NT2/D1 (cell line): ENCODE results near the gene FBXO17.

Source experiments
- DNase-seq: peaks from one replicate; pipeline ENCODE4 v3.0.0-alpha.2; 2011; ENCODE audit warnings: low read depth, low spot score
- H3K27me3 ChIP-seq: 2 replicates; pipeline ENCODE4 v1.6.0; 2011; ENCODE audit warnings: mild to moderate bottlenecking; ENCODE audit not compliant: insufficient read length, insufficient read depth
- H3K36me3 ChIP-seq: 2 replicates; pipeline ENCODE4 v1.6.1; 2011; ENCODE audit warnings: mild to moderate bottlenecking, low read length, mixed read lengths; ENCODE audit not compliant: insufficient read depth, insufficient read length
- H3K4me1 ChIP-seq: 2 replicates; pipeline ENCODE4 v1.5.1; 2011; ENCODE audit not compliant: insufficient read depth, insufficient read length
- H3K4me3 ChIP-seq: 2 replicates; pipeline ENCODE4 v1.5.1; 2011; ENCODE audit warnings: low read depth; ENCODE audit not compliant: insufficient read length
- H3K9ac ChIP-seq: 2 replicates; pipeline ENCODE4 v1.6.0; 2011; ENCODE audit warnings: low read depth; ENCODE audit not compliant: insufficient read length
- H3K9me3 ChIP-seq: 2 replicates; pipeline ENCODE4 v1.5.1; 2011; ENCODE audit warnings: mild to moderate bottlenecking, low read length; ENCODE audit not compliant: insufficient read depth
- SUZ12 ChIP-seq: IDR thresholded peaks from 2 replicates; pipeline ENCODE4 v1.6.1; 2011; ENCODE audit not compliant: insufficient read length, insufficient read depth; ENCODE audit errors: extremely low read depth
- YY1 ChIP-seq: IDR thresholded peaks from 2 replicates; pipeline ENCODE4 v1.6.1; 2011; ENCODE audit not compliant: insufficient read length, insufficient read depth
- ZNF274 ChIP-seq: IDR thresholded peaks from 2 replicates; pipeline ENCODE4 v1.6.1; 2011; ENCODE audit warnings: mild to moderate bottlenecking, low read depth, low read length

FBXO17 gene

DNA sequence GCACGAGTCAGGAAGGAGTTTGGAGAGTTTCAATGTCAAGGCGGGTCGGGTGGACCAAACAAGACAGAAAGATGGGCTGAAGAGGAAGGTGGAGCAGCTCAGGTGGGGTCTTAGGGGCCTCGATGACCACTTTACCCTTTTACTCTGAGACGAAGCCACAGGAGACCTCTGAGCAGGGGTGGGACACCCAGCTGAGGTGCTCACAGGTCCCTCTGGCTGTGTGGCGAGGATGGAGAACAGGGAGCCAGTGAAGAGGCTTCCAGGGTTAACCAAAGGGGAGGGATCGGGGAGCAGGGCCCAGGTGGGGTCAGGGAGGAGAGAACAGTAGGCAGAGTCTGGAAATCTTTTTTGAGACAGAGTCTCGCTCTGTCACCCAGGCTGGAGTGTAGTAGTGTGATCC, 61.6 kb downstream of the FBXO17 start:
- TF ChIP-seq ZNF274 (no peak), YY1 (no peak), SUZ12 (no peak)
- Histone ChIP-seq H3K9me3 (no peaks in the 10 kb centered on the region), H3K9ac (no peak overlapping the region), H3K27me3 (no peaks in the 10 kb centered on the region), H3K36me3 (peaks cover 8% of the 10 kb centered on the region), H3K4me3 (no peak overlapping the region), H3K4me1 (peaks cover 4% of the 10 kb centered on the region)
- no peak for DNase-seq

DNA sequence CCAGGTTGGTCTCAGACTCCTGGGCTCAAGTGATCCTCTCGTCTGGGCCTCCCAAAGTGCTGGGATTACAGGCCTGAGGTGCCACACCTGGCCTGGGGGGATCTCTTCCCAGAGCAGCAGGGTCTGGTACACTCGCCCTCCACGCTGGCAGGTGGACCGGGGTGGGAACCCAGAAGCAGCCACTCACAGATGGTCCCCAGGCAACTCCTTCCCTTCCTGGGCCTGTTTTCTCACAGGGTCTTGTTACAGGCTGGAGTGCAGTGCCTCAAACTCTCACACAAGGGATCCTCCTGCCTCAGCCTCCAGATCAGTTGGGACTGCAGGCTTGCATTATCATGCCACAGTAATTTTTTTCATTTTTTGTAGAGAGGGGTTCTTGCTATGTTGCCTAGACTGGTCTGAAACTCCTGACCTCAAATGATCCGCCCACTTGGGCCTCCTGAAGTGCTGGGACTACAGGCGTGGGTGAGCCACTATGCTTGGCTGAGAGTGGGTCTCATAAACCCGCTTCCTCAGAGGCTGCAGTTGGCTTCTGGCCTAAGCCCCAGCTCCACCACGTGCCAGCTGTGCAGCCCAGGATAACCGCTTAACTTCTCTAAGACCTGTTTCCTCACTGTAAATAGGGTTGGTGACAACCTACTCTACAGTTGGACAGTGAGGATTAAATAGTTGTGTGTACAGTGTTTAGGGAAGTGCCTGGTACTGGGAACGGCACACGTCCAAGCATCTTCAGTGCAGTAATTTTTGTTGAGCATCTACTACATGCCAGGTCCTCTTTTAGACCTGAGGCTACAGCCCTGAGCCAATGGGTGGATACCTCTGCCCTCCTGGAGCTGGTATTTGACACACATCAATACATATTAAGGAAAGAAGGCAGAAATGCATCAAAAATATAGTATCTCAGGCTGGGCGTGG, 62.7 kb downstream of the FBXO17 start:
- Histone ChIP-seq H3K9me3 (no peaks in the 10 kb centered on the region), H3K36me3 (peaks cover 16% of the 10 kb centered on the region), H3K4me3 (no peak overlapping the region), H3K4me1 (peaks cover 4% of the 10 kb centered on the region), H3K27me3 (no peaks in the 10 kb centered on the region), H3K9ac (no peak overlapping the region)
- no peak for TF ChIP-seq ZNF274
- TF ChIP-seq SUZ12 = no peak
- no peak for TF ChIP-seq YY1
- DNase-seq = no peak

DNA sequence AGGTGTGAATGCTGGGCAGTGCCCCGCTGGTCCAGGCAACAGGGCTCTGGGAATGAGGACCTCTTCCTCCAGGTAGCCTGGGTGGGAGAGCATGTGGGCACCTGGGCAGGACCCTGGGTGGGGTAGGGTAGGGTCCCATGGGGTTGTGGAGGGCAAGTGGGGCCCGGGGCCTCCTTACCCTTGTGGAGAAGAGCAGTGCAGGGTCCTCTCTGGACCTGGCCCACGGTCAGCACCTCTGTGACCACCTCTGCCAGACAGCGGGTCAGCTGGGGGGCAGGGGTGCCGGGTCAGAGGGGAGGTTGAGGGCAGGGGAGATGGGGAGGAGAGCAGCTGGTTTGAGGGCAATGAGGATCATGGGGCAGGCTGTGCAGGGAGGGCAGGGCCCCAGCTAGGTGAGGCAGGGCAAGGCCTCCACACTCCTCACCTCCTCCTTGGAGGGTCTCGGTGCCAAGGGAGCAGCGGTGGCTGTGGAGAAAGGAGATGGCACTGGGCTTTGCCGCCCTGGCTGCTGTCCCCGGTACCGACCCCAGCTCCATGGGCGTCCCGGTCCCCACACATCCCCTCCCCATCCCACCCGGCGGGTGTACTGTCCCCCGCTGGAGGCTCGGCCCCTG, 64.0 kb downstream of the FBXO17 start:
- H3K4me1 ChIP-seq = peaks cover 2% of the 10 kb centered on the region
- peaks cover 6% of the 10 kb centered on the region; the same call in 1 of the 2 replicates for H3K9me3 ChIP-seq
- H3K9ac ChIP-seq = no peak overlapping the region
- H3K27me3 ChIP-seq = no peaks in the 10 kb centered on the region
- TF ChIP-seq ZNF274 (no peak), SUZ12 (no peak), YY1 (no peak)
- peaks cover 29% of the 10 kb centered on the region for H3K36me3 ChIP-seq
- no peak overlapping the region for H3K4me3 ChIP-seq
- DNase-seq = no peak

DNA sequence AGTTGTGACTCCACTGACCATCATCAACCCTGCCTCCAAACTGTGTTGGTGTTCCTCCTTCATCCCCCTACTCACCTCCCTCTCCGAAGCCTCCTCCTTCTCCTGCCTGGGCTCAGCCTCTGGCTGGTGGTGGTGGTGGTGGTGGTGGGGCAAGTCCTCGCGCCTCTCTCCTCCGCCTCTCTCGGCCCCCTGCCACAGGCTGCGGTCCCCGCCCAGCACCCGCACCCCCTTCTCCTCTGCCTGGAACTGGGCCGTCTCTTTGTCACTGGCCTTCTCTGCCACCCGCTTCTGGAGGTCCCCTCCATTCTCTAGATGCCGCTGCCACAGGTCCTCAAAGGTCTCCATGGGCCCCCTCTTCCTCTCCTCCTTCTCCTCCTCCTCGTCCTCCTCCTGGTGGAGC, 65.1 kb downstream of the FBXO17 start:
- H3K4me3 ChIP-seq = no peak overlapping the region

DNA sequence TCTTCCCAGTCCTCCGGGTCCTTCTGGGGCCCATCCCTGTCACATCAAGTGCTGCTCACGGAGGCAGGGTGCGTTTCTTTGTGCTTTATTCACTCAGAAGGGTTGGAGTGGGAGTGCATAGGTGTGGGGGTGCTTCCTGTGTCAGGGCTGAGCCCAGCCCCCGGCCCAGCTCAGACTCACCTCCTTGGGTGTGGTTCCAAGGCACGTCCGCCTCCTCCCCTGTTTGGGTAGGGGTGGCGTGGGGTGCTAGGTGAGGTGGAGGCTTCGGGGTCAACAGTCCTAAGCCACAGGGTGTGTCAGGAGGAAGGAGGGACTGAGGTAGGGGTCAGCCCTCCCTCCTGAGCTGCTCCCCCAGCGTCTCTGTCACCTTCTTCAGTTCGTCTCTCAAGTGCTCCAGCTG, 66.6 kb downstream of the FBXO17 start:
- DNase-seq = no peak
- Histone ChIP-seq H3K36me3 (peaks cover 45% of the 10 kb centered on the region), H3K9me3 (peaks cover 6% of the 10 kb centered on the region; the same call in 1 of the 2 replicates), H3K4me3 (no peak overlapping the region), H3K4me1 (peaks cover 3% of the 10 kb centered on the region), H3K9ac (no peak overlapping the region), H3K27me3 (no peaks in the 10 kb centered on the region)
- TF ChIP-seq YY1 (no peak), SUZ12 (no peak), ZNF274 (no peak)

More for the DNA sequence above, 65.1 kb downstream of the FBXO17 start:
- Histone ChIP-seq H3K9me3 (peaks cover 6% of the 10 kb centered on the region; the same call in 1 of the 2 replicates), H3K9ac (no peak overlapping the region), H3K36me3 (peaks cover 29% of the 10 kb centered on the region), H3K27me3 (no peaks in the 10 kb centered on the region), H3K4me1 (peaks cover 2% of the 10 kb centered on the region)
- TF ChIP-seq SUZ12 = no peak
- no peak for TF ChIP-seq YY1
- no peak for TF ChIP-seq ZNF274
- DNase-seq = no peak

DNA sequence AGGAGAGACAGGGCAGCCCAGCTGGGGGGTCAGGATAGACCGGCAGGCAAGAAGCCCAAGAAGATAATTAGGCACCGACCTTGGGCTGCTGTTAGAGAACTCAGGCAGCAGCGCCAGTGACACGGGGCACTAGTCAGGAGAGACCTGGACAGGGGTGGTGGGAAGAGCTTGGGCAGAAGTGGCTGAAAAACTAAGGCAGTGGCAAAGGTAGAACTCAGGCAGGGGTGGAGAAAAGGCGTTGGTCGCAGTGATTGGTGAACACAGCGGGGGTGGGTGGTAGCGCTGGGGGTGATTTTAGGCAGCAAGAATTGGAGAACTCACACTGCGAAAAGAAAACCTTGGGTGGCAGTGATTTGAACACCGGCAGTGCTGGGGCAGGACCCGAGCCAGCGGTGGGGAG, 67.9 kb downstream of the FBXO17 start:
- Histone ChIP-seq H3K4me3 (no peak overlapping the region), H3K27me3 (no peaks in the 10 kb centered on the region), H3K4me1 (peaks cover 3% of the 10 kb centered on the region), H3K9me3 (peaks cover 6% of the 10 kb centered on the region; the same call in 1 of the 2 replicates), H3K36me3 (peaks cover 45% of the 10 kb centered on the region), H3K9ac (no peak overlapping the region)
- TF ChIP-seq YY1 (no peak), SUZ12 (no peak), ZNF274 (no peak)
- no peak for DNase-seq

DNA sequence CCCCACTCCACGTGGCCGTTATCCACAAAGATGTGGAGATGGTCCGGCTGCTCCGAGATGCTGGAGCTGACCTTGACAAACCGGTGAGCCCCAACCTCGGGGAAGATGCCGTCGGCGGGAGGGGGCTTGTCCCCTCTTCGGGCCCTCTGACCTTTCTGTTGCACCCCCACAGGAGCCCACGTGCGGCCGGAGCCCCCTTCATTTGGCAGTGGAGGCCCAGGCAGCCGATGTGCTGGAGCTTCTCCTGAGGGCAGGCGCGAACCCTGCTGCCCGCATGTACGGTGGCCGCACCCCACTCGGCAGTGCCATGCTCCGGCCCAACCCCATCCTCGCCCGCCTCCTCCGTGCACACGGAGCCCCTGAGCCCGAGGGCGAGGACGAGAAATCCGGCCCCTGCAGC, 68.3 kb downstream of the FBXO17 start:
- TF ChIP-seq YY1 = no peak
- no peak for TF ChIP-seq ZNF274
- TF ChIP-seq SUZ12 = no peak
- H3K9ac ChIP-seq = no peak overlapping the region
- peaks cover 45% of the 10 kb centered on the region for H3K36me3 ChIP-seq
- no peak overlapping the region for H3K4me3 ChIP-seq
- DNase-seq = no peak
- no peaks in the 10 kb centered on the region for H3K27me3 ChIP-seq
- H3K9me3 ChIP-seq = peaks cover 6% of the 10 kb centered on the region; the same call in 1 of the 2 replicates
- peaks cover 3% of the 10 kb centered on the region for H3K4me1 ChIP-seq
